GM12891 (cell line): ENCODE measurements around the gene OLR1.

ENCODE experiments used
- POLR2A ChIP-seq: IDR thresholded peaks from 2 replicates; pipeline ENCODE4 v1.6.1; 2011; ENCODE audit warnings: low read depth, low read length, control low read depth
- TAF1 ChIP-seq: IDR thresholded peaks from 2 replicates; pipeline ENCODE4 v1.6.1; 2011; ENCODE audit warnings: low read depth, low read length, control low read depth

DNA sequence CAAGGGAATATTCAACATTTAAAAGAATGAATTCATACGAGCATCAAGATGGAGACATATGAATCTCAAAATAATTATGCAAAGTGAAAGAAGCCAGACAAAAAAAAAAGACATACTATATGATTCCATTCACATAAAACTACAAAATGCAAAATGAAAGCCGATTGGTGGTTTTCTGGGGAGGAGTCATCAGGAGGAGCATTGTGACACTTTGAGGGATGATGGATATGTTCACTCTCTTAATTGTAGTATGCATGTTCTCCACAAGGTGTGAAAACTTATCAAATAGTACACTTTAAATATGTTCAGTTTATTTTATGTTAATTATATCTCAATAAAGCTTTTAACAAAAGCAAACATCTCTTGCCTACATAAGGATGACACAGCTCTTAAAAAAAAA is 13.5 kb downstream of the OLR1 start:
- TF ChIP-seq TAF1 (no peak), POLR2A (no peak)
